Left ventricle myocardium superior (tissue), 1 donor: Measurements from ENCODE around the gene OR5H14. TPM values are rescaled to one million over a fixed set of nuclear protein-coding genes. Genes with fewer than 3 reads are reported as not detected.
"Not testable (repeated sequence)": the region's sequence is repeated elsewhere in the genome, so short reads cannot be mapped to it uniquely, and the experiment has no call there.

Experiments
- ATAC-seq: fragments of 200-7000 bp; cut with Tn5 transposase; one replicate; pipeline ENCODE4 v1.9.1; 2020; ENCODE audit warnings: mild to moderate bottlenecking, moderate library complexity
- DNase-seq: peaks from one replicate; pipeline ENCODE4 v3.0.0-alpha.2; 2020
- intact Hi-C: fragments of 100-400 bp; cut with micrococcal nuclease; formaldehyde crosslinking; loops from one replicate; pipeline ENCODE4 v1.11.0; 2022
- long read RNA-seq: library from polyadenylated mRNA; unstranded; transcript quantifications from one replicate; pipeline ENCODE4 v2.0.0, GENCODE V29; 2021
- total RNA-seq: library from RNA; stranded (reverse); fragmentation: NEBNext Ultra II Directional; extraction: Animal tissue kit (Norgen Biotek cat#: 25700); gene quantifications from one replicate; pipeline ENCODE4 v1.2.1, GENCODE V29; 2021
- donor health status: DM: no; HTN: yes; CAD: no; lungs with severe emphysema.

OR5H14 gene
- not detected for total RNA-seq
- long read RNA-seq = 0 reads

DNA sequence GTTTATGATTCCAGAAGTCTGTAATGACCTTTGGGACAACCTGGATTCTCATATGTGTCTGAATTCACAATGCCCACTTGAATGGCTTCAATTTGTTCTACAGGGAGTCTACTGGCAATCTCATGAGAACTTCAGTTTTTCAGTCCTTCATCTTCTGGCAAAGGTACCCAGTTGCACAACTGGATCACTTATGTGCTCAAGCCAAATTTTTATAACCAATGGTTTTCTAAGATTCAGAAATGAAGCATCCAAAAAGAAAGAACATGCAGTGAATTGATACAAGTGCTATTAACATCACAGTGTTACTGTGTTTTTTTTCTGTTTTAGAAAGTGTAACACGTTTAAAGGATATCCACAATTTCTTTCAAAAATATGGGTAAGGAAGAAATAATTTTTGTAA lies at the start of gene OR5H14:
OR5H14 (plus strand) TSS at position 301 of the 400 bp plus-strand sequence. CDS start 1,907 bp downstream, outside the sequence.
- ATAC-seq (no peak), DNase-seq (no peak)
- intact Hi-C loops = no loop called here

- no peak for ATAC-seq
- no peak for DNase-seq
- intact Hi-C loops = no loop called here
Measured at GRCh38 chr3:98099848-98100247, 47.4 kb upstream of the OR5H14 start.

GRCh38 chr3:98108162-98108561 lies 39.1 kb upstream of the OR5H14 start:
- DNase-seq (no peak), ATAC-seq (no peak)
- intact Hi-C loops = no loop called here

- ATAC-seq (no peak), DNase-seq (no peak)
- intact Hi-C loops = no loop called here
Measured at GRCh38 chr3:98109807-98110549, 37.3 kb upstream of the OR5H14 start.

GRCh38 chr3:98110550-98110908 lies 36.8 kb upstream of the OR5H14 start:
- DNase-seq = no peak
- ATAC-seq = no peak

GRCh38 chr3:98114264-98114663 lies 33.0 kb upstream of the OR5H14 start:
- DNase-seq (no peak), ATAC-seq (no peak)
- intact Hi-C loops = no loop called here

More at GRCh38 chr3:98110550-98110908, 36.8 kb upstream of the OR5H14 start:
- intact Hi-C loops = no loop called here

DNA sequence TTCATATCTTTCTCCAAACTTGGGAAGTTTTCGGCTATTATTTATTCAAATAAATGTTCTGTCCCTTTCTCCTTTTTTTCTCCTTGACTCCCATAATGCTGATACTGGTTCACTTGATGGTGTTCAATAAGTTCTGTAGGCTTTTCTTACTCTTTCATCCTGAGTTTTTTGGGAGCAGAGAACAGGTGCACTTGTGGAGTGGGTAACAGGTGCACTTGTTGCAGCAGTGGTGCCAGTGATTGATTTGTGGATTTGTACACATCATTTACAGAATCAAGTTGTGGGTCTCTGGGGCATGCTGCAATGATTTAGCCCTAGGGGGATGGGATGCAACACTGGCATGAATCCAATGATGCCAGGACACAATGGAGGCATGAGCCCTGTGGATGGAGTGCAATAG lies 31.6 kb upstream of the OR5H14 start:
- intact Hi-C loops = no loop called here
- DNase-seq (no peak), ATAC-seq (no peak)

DNA sequence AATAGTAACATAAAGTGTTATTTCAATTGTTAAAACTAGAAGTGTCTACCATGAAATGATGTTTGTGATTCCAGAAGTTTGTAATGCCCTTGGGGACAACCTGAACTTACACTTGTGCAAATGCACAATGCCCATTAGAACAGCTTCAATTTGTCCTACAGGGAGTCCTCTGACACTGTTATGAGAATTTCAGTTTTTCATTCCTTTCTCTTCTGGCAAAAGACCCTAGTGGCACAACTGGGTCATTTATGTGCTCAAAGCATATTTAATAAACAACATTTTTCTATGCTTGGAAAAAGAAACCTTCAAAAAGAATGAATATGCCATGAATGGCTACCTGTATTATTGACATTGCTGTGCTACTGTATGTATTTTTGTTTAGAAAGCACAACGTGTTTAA lies 16.9 kb upstream of the OR5H14 start, which contains the start of gene OR5H1:
OR5H1 (plus strand) TSS at position 301 of the 400 bp plus-strand sequence. CDS start 1,977 bp downstream, outside the sequence.
- intact Hi-C loops = no loop called here
- DNase-seq (no peak), ATAC-seq (no peak)

DNA sequence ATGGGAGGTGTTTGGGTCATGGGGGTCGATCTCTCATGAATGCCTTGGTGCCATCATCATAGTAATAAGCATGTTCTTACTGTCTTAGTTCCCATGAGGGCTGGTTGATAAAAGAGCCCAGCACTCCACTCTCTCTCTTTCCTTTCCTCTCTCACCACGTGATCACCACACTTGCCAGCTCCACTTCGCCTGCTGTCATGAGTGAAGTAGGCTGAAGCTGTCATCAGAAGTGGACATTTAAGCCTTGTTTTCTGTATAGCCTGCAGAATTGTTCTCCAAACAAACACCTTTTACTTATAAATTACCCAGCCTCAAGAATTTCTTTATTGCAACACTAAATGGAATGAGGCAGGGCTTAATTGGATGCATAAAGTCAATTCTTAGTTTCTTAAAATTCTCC lies 10.6 kb upstream of the OR5H14 start:
- ATAC-seq (no peak), DNase-seq (no peak)
- intact Hi-C loops = no loop called here

GRCh38 chr3:98137826-98138557 lies 9.3 kb upstream of the OR5H14 start:
- ATAC-seq, intact Hi-C loops, DNase-seq: not testable (repeated sequence)

- ATAC-seq (no peak), DNase-seq (no peak)
- intact Hi-C loops = no loop called here
Measured at GRCh38 chr3:98140531-98140930, 6.7 kb upstream of the OR5H14 start.

GRCh38 chr3:98148751-98149150 lies 1.5 kb downstream of the OR5H14 start:
- intact Hi-C loops = no loop called here
- ATAC-seq (no peak), DNase-seq (no peak)

DNA sequence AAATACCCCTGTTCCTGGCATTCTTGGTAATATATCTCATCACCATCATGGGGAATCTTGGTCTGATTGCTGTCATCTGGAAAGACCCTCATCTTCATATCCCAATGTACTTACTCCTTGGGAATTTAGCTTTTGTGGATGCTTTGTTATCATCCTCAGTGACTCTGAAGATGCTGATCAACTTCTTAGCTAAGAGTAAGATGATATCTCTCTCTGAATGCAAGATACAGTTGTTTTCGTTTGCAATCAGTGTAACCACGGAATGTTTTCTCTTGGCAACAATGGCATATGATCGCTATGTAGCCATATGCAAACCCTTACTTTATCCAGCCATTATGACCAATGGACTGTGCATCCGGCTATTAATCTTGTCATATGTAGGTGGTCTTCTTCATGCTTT lies 2.2 kb downstream of the OR5H14 start:
- DNase-seq, ATAC-seq, intact Hi-C loops: not testable (repeated sequence)

GRCh38 chr3:98151241-98151640 lies 4.0 kb downstream of the OR5H14 start:
- intact Hi-C loops = no loop called here
- no peak for ATAC-seq
- DNase-seq = no peak

- ATAC-seq = no peak
Measured at GRCh38 chr3:98166396-98166795, 19.1 kb downstream of the OR5H14 start, which contains the start of gene OR5H15. OR5H15 (plus strand) TSS chr3:98166696; CDS start chr3:98168700, 2,004 bp downstream.

DNA sequence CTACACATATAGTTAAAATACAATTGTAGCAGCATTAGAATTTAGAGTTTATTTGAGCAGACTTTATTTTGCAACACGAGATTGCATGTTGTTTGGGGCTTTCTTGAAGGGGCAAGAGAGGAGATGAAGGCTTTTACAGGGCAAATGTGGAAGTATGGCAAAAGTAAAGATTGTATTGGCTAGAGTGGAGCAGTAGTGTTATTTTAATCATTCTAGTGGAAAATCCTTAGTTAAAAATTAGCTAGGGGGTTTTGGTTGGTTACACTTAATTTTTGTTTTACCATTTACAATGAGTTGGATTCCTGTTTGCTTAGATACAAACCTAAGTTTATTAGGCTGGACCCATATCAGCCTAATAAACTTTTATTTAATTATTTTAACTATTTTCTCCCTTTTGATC lies 23.8 kb downstream of the OR5H14 start:
- intact Hi-C loops = no loop called here
- DNase-seq (no peak), ATAC-seq (no peak)

More at GRCh38 chr3:98166396-98166795, 19.1 kb downstream of the OR5H14 start, which contains the start of gene OR5H15:
- DNase-seq = no peak
- intact Hi-C loops = no loop called here

- DNase-seq = no peak
- ATAC-seq = no peak
- intact Hi-C loops = no loop called here
Measured at GRCh38 chr3:98172621-98173020, 25.3 kb downstream of the OR5H14 start.

DNA sequence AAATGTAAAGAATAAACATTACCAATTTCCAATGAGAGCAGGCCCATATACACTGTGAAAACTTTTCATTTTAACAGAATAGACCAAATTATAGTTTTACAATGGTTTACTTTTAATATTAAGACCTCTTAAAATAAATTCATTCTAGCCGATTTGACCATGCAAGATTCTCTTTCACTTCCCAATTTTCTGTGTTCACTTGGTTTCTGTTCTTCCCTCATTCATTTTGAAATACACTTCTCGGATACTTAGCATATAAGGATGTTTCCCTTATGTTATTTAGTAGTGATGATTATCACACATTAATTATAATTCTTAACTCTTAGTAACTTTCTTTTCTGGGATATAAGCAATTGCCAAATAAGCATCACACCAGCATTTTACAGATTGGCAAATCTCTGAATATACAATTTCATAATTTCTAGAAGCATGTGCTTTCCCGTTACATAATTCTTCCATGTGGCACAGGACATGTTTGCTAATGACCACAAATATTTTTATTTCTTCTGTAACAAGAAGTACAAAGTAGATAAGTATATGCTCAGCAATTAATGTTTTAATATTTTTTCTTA lies 33.1 kb downstream of the OR5H14 start:
- intact Hi-C loops = no loop called here
- no peak for DNase-seq
- no peak for ATAC-seq

DNA sequence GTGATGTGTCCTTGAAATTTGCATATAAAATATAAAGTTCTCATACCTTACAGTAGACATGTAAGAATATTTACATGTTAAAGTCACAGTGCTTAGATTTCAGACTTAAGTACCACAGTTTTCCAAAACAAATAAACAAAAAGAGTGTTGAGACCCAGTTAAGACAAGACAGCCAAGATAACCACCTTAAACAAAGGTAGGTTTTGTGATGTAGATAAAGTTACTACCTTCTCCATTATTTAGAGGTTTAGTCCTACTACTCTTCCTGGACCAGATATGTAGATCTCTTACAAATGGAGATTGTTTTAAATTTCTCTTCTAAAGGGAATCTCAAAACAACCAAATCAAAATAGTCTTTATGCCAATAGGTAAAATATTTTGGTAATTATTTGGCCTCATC lies 34.9 kb downstream of the OR5H14 start:
- intact Hi-C loops = no loop called here
- DNase-seq (no peak), ATAC-seq (no peak)

- DNase-seq (no peak), ATAC-seq (no peak)
- intact Hi-C loops = no loop called here
Measured at GRCh38 chr3:98185180-98185579, 37.9 kb downstream of the OR5H14 start.
